Aortic smooth muscle cell (primary cell): ENCODE measurements around the gene SV2A. TPM values are rescaled to one million over a fixed set of nuclear protein-coding genes. Genes with fewer than 3 reads are reported as not detected.

Source experiments
- total RNA-seq: library from RNA; depleted of rRNA; stranded (reverse); fragments of >200 nt; gene quantifications from 2 replicates; pipeline ENCODE4 v1.2.3, GENCODE V29; 2014

SV2A gene
- total RNA-seq = 5.8 and 7.5 TPM in 2 replicates

GRCh38 chr1:149917571-149918144, at the start of gene SV2A:
Gene SV2A, minus strand, starts transcription at chr1:149917844. Its CDS starts 4,004 bp downstream, at chr1:149913840.

DNA sequence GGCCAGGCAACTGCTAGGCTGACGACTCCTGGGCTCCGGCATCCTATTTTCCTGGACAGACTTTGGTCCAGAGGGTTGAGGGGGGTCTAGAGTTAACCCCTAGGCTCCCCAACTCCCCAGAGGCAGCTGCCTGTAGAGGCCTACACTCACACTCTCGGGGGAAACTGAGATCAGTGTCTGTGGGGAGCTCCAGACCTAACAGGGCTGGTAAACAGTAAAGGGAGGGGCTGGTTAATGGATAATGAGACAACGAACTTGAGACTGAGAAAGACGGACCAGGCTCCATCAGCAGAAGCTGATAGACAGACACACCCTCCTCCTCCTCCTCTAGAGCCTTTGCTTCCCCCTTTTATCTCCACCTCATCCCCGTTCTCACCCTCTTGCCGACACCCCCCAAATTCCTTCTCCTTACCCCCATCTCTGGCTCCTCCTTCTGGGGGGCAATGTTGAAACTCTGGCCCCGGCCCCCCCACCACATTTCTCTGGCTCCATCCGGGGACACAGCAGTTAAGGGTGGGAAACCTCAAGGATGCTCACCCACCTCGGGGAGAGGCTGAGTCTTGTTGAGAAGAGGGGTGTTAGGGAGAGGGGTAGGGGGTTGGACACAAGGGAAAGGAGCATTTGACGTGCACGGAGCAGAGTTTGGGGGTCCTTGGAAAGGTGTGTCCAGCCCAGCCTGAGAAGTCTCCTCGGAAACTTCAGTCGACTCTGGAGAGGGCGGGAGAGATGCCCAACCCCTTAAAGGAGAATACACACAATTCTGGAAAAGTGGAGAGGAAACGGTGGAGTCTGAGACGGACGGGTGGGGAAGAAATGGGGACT, 18.7 kb upstream of the SV2A start, which contains the start of gene MTMR11:
TSS of gene MTMR11 (minus strand) at position 710 of the 822 bp plus-strand sequence. CDS start at position 478, 232 bp downstream.

DNA sequence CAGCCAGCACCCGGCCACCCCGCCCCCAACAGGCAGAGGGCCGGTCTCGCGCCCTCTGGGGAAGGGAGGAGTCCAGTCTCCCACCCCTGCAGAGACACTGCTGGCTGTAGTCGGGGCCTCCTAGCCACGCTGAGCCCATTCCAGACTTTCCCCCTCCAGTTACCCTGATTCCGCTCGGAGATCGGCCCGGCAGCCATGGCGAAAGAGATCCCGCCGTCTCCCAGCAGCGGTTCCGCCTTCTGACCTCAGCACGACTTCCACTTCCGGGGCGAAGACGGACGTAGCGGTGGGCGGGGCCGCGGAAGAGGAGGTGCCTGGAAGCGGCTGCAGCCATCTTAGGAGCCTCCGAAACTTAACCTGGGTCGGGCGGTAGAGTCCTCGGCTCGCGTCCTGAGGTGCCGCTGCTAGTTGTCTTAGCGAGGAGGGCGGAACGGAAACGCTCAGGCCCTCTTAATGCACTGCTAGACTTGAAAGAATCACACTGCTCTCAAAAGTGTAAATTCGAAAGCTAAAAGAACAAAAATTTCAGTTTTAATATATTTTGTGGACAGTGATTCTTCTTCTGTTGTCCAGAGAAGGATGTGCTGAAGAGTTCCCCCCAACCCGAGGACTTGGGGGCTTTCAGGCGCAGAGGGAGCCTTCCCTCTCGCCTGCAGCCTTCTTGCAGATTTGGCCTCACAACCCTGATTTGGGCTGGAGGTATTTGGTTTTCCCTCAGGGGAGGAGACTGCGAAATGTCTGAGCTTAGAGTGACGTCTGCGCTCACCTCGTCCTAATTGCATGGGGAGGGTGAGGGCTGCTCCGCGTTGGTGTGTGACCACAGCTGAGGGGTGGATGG, 10.1 kb upstream of the SV2A start, which contains the start of gene SF3B4:
TSS of gene SF3B4 (minus strand) at position 241 of the 838 bp plus-strand sequence. CDS start at position 197, 44 bp downstream.

DNA sequence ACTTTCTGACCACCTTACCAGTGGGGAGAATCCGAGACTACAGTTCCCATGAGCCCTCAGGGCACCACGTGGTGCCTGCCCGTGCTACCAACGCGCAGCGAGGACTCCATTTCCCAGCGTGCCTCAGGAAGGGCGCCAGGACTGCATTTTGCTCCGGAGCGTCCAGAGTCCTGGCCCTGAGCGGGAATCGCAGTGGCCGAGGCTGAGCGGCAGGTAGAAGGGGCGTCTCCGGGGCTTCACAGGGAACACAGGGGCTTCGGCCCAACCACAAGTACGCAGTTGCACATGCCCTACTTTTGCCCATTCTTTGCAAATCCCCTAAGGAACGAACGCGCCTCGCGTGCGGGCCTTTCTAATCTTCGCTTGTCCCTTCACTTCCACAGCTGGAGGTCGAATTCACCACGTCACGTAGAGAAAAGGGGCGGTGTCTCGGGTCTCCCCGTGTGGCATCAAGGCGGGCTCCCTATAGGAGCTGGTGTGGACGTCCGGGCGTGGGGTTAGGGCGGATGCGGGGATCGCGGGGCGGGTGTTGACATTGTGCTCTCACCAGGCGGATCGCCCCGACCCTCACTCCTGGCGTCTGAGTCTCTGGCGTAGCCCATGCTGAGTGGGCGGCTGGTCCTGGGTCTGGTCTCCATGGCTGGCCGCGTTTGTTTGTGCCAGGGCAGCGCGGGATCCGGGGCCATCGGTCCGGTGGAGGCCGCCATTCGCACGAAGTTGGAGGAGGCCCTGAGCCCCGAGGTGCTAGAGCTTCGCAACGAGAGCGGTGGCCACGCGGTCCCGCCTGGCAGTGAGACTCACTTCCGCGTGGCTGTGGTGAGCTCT, 18.0 kb downstream of the SV2A start, which contains the start of gene BOLA1:
TSS of gene BOLA1 (plus strand) at position 109 of the 825 bp plus-strand sequence. CDS start at position 601, 492 bp downstream.

Other genes with a start within 250 kb of the SV2A start
- gene FCGR1A, start 135.2 kb downstream of the SV2A start, total RNA-seq = 0.37 and 0.40 TPM in 2 replicates
- 7.3 and 9.1 TPM in 2 replicates for gene BOLA1, start 18.3 kb downstream of the SV2A start, total RNA-seq
- 8.5 and 14.7 TPM in 2 replicates for gene SF3B4, start 10.0 kb upstream of the SV2A start, total RNA-seq
- 6.3 and 10.1 TPM in 2 replicates for gene MTMR11, start 19.0 kb upstream of the SV2A start, total RNA-seq
- gene OTUD7B, start 92.9 kb upstream of the SV2A start, total RNA-seq = 13.5 and 14.2 TPM in 2 replicates
- 38.0 and 43.8 TPM in 2 replicates for gene VPS45, start 149.9 kb upstream of the SV2A start, total RNA-seq
- gene PLEKHO1, start 232.1 kb upstream of the SV2A start, total RNA-seq = 39.2 and 41.2 TPM in 2 replicates